Esophagus mucosa (tissue), 1 donor: ENCODE measurements around the gene RBM44. TPM values are rescaled to one million over a fixed set of nuclear protein-coding genes. Genes with fewer than 3 reads are reported as not detected.
"Not testable (repeated sequence)": the region's sequence is repeated elsewhere in the genome, so short reads cannot be mapped to it uniquely, and the experiment has no call there.

Source experiments
- ATAC-seq: fragments of 200-7000 bp; cut with Tn5 transposase; one replicate; pipeline ENCODE4 v1.9.1; 2020
- total RNA-seq: library from RNA; stranded (reverse); gene quantifications from one replicate; pipeline ENCODE4 v1.2.4, GENCODE V29; 2023
- donor health status: DM: yes; HTN: yes; CAD: no.

The RBM44 gene
- total RNA-seq, 1 donor from 2014 or later, result 0.36 TPM

DNA sequence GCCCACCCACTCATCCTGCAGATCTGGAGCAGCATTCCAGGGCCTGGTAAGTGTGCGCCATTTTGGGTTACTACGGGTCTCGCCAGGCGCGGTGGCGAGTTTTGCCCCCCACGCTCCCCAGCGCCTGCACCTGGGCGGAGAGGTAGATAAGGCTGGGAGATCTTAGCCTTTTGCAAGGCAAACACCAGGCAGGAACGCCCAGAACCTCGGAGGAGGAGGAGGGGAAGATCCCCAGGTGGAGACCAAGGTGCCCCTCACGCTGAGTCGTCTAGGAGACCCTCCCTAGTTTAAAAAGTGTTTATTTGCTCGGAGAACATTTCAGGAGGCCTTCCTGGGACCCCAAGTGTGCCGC lies 60.5 kb downstream of the RBM44 start:
- no peak for ATAC-seq

- ATAC-seq, result peak; percentile 54
Measured at GRCh38 chr2:237859533-237860272, 61.1 kb downstream of the RBM44 start, which contains the start of gene RAMP1. RAMP1 (plus strand) TSS chr2:237859623; CDS start chr2:237859676, 53 bp downstream.

GRCh38 chr2:237860273-237860935 lies 61.8 kb downstream of the RBM44 start:
- ATAC-seq, result no peak

DNA sequence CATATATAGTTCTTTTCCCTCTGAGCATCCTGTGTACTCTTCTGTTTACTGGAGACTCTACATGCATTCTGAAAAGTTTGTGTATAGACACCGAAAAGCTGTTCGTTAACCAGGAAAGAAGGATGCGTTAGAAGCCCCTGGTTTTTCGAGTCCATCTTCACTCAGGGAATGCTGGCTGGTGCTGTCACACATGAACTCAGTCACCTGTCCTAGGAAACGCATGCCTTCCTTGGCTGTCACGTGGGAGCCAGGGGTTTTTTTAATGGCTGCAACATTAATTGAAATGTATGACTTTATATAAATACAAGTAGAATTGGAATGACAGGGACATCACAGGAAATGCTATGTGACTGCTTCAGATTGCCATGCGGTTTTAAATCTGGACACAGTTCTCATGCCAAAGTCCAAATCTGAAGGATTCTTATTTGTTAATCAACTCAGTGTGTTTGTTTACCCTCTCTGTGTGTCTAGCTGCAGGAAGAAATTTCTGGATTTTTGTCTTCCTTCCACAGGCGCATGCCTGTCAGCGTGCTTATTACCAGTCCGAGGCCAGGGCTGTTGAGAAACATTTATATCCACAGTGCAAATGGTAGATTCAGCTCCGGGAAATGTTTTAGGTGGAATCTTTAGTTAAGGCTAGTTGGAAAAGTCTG lies 63.4 kb downstream of the RBM44 start:
- ATAC-seq, result no peak

GRCh38 chr2:237862528-237862895 lies 63.9 kb downstream of the RBM44 start:
- no peak for ATAC-seq

DNA sequence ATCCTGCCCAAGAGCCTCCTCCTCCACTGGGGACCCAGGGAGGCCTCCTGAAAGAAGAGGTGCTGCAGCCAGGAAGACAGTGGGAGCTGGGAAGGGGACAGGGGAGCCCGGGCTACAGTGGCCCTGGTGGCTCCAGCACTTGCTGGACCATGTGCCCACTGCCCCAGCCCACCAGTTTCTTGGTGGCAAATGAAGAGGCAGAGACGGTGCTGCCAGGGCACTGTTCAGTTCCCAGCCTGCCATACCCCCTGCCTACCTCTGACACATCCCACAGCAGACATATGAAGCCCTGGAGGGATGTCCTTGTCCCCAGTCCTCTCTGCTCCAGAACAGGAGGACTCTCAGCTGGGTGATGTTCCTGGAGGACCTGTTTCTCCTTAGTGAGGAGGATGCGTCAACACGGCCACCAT lies 64.5 kb downstream of the RBM44 start:
- no peak for ATAC-seq

- ATAC-seq, result no peak
Measured at GRCh38 chr2:237863689-237864443, 65.3 kb downstream of the RBM44 start.

DNA sequence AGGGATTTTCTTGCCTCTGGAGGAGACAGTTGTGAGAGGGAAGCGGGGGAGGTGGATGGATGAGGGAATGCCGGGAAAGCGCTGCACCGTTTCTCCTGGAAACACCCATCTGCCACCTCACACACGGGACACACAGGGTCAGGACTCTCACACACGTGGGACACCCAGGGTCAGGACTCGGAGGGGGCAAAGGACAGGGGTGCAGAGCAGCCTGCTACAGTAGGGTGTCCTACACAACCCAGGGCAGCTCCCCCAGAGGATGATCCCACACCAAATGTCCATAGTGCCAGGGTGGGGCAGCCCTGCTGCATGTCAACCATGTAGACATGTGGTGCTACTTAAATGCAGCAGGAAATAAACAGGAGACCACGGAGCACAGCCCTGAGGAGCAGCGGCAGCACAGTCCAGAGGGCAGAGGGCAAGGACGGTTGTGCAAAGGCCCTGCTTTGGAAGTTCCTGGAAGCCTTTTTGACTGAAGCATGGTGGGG lies 65.9 kb downstream of the RBM44 start:
- ATAC-seq, result no peak

DNA sequence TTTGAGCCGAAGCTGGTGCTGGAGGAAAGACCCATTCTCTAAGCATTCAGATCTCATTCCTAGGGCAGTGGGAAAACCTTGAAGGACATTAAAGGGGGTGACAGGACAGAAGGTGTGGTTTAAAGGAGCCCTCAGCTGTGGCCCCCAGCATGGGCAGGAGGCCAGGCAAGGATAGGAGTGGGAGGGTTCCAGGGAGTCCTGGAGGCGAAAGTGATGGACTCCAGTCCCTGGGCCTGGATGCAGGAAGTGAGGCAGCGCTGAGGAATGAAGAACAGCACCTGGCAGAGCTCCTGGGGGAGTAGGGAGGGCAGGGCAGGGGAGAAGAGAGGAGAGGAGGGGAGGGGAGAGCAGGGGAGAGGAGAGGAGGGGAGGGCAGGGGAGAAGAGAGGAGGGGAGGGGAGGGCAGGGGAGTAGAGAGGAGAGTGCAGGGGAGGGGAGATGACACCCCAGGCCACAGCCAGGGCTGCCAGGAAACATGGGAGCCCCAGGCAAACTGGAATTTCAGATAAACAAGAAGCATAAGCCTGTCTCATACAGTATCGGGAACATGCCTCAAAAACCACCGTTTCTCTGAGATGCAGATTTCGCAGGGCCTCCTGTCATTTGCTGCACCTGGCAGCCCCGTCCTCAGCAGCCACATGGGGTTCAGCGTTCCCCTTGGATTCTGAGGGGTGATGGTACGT lies 66.5 kb downstream of the RBM44 start:
- no peak for ATAC-seq

- ATAC-seq, result no peak
Measured at GRCh38 chr2:237865623-237866041, 67.1 kb downstream of the RBM44 start.

DNA sequence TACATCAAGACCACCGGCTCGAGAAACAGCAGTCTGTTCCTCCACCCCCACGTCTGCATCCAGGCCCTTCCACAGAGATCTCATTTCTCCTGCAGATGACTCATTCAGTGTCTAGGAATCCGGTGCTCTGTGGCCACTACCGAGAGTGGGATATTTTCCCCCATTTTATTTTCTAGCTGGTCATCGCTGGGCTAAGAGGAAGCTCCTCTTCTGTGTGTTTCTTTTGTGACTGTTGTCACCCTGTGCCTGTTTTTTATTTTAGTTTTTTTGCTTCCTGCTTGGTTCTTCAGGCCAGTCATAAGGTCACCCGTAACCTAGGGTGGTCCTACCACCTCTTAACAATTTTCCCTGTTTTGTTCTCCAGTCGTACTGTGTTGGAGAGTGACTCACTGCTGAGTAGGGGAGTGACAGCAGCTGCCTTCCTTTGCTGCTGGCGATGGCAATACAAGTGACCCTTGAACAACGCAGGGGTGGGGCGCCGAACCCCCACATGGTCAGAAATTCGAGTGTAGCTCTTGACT lies 67.6 kb downstream of the RBM44 start:
- ATAC-seq, result no peak

- ATAC-seq, result no peak
Measured at GRCh38 chr2:237867465-237867864, 68.9 kb downstream of the RBM44 start.

DNA sequence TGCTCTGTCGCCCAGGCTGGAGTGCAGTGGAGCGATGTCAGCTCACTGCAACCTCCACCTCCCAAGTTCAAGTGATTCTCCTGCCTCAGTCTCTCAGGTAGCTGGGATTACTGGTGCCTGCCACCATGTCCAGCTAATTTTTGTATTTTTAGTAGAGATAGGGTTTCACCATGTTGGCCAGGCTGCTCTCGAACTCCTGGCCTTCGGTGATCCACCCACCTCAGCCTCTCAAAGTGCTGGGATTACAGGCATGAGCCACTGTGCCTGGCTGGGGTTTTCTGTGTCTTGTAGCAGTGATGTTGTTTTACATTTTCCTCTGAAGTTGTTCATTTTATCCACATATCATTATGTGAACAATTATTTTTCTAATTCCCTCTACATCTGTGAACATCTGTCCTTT lies 69.5 kb downstream of the RBM44 start:
- ATAC-seq, result not testable (repeated sequence)

- ATAC-seq, result no peak
Measured at GRCh38 chr2:237868631-237869342, 70.2 kb downstream of the RBM44 start.

DNA sequence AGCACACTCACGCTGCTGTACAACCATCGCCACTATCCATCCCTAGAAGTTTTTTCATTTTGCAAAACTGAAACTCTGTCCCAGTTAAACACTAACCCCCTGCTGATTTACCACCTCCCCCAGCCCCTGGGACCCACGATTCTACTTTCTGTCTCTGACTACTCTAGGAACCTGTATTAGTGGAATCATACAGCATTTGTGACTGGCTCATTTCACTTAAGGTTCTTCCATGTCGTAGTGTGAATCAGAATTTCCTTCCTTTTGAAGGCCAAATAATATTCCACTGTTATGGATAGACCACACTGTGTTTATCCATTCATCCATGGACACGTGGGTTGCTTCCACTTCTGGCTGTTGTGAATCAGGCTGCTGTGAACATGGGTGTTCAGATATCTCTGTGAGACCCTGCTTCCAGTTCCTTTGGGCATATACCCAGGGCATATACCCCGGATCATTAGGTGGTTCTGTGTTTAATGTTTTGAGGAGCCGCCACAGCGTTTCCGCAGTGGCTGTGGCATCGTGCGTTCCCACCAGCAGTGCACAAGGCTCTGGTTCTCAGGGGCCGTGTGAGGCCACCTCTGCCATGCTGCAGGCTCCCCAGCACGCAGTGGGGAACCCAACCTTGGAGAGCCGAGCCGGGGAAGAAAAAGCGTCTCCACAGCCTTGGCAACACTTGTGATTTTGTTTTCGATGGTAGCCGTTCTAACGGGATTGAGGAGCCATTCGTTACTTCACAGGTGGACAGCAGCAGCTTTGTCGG lies 70.9 kb downstream of the RBM44 start:
- no peak for ATAC-seq

GRCh38 chr2:237870126-237870525 lies 71.5 kb downstream of the RBM44 start:
- no peak for ATAC-seq

- no peak for ATAC-seq
Measured at GRCh38 chr2:237870754-237871651, 72.4 kb downstream of the RBM44 start.

GRCh38 chr2:237872178-237872887 lies 73.8 kb downstream of the RBM44 start:
- ATAC-seq, result no peak

DNA sequence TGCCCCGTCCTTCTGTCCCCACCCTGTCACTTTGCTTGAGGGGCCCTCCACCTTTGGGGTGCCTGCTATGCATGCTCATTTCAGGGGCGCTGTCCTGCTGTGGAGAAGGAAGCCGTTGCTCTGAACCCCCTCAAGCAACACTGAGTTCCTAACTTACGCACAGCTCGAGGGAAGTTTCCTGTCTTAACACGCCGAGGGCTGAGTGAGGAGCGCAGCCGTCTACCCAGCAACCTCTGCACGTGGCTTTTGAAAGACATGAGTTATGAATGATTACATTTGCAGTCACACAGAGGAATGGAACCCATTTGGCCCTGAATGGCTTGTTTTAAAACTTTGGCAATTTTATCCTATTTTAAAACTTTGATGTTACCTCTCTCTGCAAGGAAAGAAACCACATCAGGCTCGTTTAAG lies 74.8 kb downstream of the RBM44 start:
- peak; percentile 53 for ATAC-seq
